Lower leg skin (tissue), 3 donors: Measurements from ENCODE around the gene SLC25A26.

Experiments
- POLR2A ChIP-seq, 2 donors: fragments of 450-650 bp; IDR thresholded peaks; one replicate each; pipeline ENCODE4 v1.6.1; 2016 to 2017; ENCODE audit warnings: antibody characterized with exemption in 2 of 2, mild to moderate bottlenecking in 1 of 2, moderate library complexity in 1 of 2
- TF ChIP-seq, protein P1 (sequence below), 3 donors: fragments of 450-650 bp; IDR thresholded peaks; one replicate each; pipeline ENCODE4 v1.5.1; 2016; ENCODE audit warnings: antibody characterized with exemption in 3 of 3, mild to moderate bottlenecking in 3 of 3, moderate library complexity in 2 of 3

DNA sequence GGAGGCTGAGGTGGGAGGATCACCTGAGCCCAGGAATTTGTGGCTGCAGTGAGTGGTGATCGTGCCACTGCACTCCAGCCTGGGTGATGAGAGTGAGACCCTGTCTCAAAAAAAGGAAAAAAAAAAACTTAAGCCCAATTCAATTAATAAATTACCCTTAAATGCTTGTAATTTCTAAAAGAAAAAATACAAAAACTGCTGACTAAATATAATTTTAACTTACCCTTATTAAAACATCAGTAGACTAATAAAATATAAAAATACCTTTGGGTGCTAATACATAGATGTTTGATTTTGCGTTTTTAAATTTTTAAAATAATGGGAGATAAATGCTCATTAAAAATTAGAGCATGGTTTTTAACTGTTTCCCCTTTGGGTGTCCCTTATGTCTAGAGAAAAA is 17.5 kb upstream of the SLC25A26 start:
- no peak for TF ChIP-seq POLR2A (IDR thresholded peaks at IDR 0.05)
- TF ChIP-seq, protein P1, sequence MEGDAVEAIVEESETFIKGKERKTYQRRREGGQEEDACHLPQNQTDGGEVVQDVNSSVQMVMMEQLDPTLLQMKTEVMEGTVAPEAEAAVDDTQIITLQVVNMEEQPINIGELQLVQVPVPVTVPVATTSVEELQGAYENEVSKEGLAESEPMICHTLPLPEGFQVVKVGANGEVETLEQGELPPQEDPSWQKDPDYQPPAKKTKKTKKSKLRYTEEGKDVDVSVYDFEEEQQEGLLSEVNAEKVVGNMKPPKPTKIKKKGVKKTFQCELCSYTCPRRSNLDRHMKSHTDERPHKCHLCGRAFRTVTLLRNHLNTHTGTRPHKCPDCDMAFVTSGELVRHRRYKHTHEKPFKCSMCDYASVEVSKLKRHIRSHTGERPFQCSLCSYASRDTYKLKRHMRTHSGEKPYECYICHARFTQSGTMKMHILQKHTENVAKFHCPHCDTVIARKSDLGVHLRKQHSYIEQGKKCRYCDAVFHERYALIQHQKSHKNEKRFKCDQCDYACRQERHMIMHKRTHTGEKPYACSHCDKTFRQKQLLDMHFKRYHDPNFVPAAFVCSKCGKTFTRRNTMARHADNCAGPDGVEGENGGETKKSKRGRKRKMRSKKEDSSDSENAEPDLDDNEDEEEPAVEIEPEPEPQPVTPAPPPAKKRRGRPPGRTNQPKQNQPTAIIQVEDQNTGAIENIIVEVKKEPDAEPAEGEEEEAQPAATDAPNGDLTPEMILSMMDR (IDR thresholded peaks at IDR 0.05) = no peak
